ENCODE results near the gene ZNF700.

- no peak for TF ChIP-seq CTCF (IDR thresholded peaks at IDR 0.05; ENCODE audit: low read depth, low read length)
- TF ChIP-seq, protein P1, sequence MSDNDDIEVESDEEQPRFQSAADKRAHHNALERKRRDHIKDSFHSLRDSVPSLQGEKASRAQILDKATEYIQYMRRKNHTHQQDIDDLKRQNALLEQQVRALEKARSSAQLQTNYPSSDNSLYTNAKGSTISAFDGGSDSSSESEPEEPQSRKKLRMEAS (IDR thresholded peaks at IDR 0.05; ENCODE audit: low read depth, low read length): no peak
- no peak for TF ChIP-seq POLR2A (IDR thresholded peaks at IDR 0.05; ENCODE audit: extremely low read depth, insufficient read length)
- TF ChIP-seq MYC (IDR thresholded peaks at IDR 0.05; ENCODE audit: low read depth, low read length): no peak
These were observed 54.6 kb downstream of the ZNF700 start for GRCh38 chr19:11979527-11979926.

Measured in NB4 (cell line).